Measurements from ENCODE around the gene HOXB7. TPM values are rescaled to one million over a fixed set of nuclear protein-coding genes. Genes with fewer than 3 reads are reported as not detected.

Gene HOXB7
- total RNA-seq, 1 experiment from 2014 or later = not detected

GRCh38 chr17:48594538-48595277, 16.1 kb downstream of the HOXB7 start:
- H3K27ac Mint-ChIP-seq = no peak overlapping the region
- H2BK20ac ChIP-seq (ENCODE audit: low read depth, low read length, poor library complexity, severe bottlenecking) = no peak overlapping the region
- no CpG with 5 or more reads among the region's 25 CpGs for WGBS (ENCODE audit: extremely low coverage, insufficient read length, low lambda C conversion rate)
- H3T11ph ChIP-seq (ENCODE audit: low read length) = no peak overlapping the region
- no peaks in the 10 kb centered on the region for H3K79me2 ChIP-seq (ENCODE audit: insufficient read depth, low read length)
- TF ChIP-seq CTCF (conservative IDR thresholded peaks at IDR 0.05) = no peak
- no peaks in the 10 kb centered on the region for H4K20me1 ChIP-seq (ENCODE audit: control insufficient read depth, insufficient read depth, insufficient read length)
- H3K9me3 ChIP-seq (ENCODE audit: control insufficient read depth, low read depth, low read length) = no peaks in the 10 kb centered on the region
- no peak overlapping the region for H3K18ac ChIP-seq (ENCODE audit: insufficient read length, low read depth, low read length)
- no peak overlapping the region for H2BK120ac ChIP-seq (ENCODE audit: low read depth, low read length, poor library complexity, severe bottlenecking)
- H3K14ac ChIP-seq (ENCODE audit: insufficient read depth, low read length) = no peak overlapping the region
- no peak overlapping the region for H3K4ac ChIP-seq (ENCODE audit: low read depth, low read length)
- H4K5ac ChIP-seq (ENCODE audit: insufficient read length, low read depth, low read length) = no peak overlapping the region
- H3K23me2 ChIP-seq (ENCODE audit: insufficient read length, low read depth, low read length, poor library complexity, severe bottlenecking) = no peaks in the 10 kb centered on the region
- no peak overlapping the region for H3K27ac ChIP-seq (ENCODE audit: insufficient read length, low read depth, low read length)
- DNase-seq = no peak
- H3K56ac ChIP-seq (ENCODE audit: insufficient read length, low read depth, low read length) = no peak overlapping the region
- H4K91ac ChIP-seq (ENCODE audit: insufficient read length, low read depth, low read length) = no peak overlapping the region
- peaks cover 99% of the 10 kb centered on the region for H3K27me3 ChIP-seq (ENCODE audit: insufficient read depth, low read length)
- H3K4me1 Mint-ChIP-seq = peaks cover 8 to 36% of the 10 kb centered on the region in 2 experiments
- peak overlapping the region; percentile 33 for H3K4me2 ChIP-seq (ENCODE audit: insufficient read depth, insufficient read length, low read length)
- no peak overlapping the region for H2BK15ac ChIP-seq (ENCODE audit: low read depth, low read length)
- H4K8ac ChIP-seq (replicated peaks; ENCODE audit: insufficient read length, low read depth, low read length) = no peak overlapping the region
- no peak overlapping the region for H2BK12ac ChIP-seq (ENCODE audit: insufficient read length, low read depth, low read length)
- H3K4me3 Mint-ChIP-seq = no peak overlapping the region
- H2AFZ ChIP-seq (ENCODE audit: low read length) = no peak overlapping the region
- peaks cover 4 to 21% of the 10 kb centered on the region in 2 experiments; a peak in 2 of 5 replicates for H3K9me3 Mint-ChIP-seq
- no peak overlapping the region for H3K9ac ChIP-seq (ENCODE audit: extremely low read depth, insufficient read length, low read length)
- H3K27me3 Mint-ChIP-seq (ENCODE audit: low read depth) = peaks cover 100% of the 10 kb centered on the region
- H3K4me1 ChIP-seq (ENCODE audit: insufficient read depth, low read length) = no peaks in the 10 kb centered on the region
- H2BK5ac ChIP-seq (ENCODE audit: insufficient read length, low read length) = no peak overlapping the region
- H2AK5ac ChIP-seq (ENCODE audit: insufficient read length, low read length) = no peak overlapping the region
- H3K36me3 Mint-ChIP-seq (ENCODE audit: insufficient read depth in 1 of 3, low read depth in 3 of 3) = no peaks in the 10 kb centered on the region
- no peaks in the 10 kb centered on the region for H3K79me1 ChIP-seq (ENCODE audit: insufficient read depth, low read depth, low read length, poor library complexity, severe bottlenecking)
- no peak overlapping the region for H3K23ac ChIP-seq (ENCODE audit: insufficient read length, low read depth, low read length)

Data from H9 (cell line).